ENCODE measurements around the gene KIF20A.
"Not testable (repeated sequence)": the region's sequence is repeated elsewhere in the genome, so short reads cannot be mapped to it uniquely, and the experiment has no call there.

Gene KIF20A

DNA sequence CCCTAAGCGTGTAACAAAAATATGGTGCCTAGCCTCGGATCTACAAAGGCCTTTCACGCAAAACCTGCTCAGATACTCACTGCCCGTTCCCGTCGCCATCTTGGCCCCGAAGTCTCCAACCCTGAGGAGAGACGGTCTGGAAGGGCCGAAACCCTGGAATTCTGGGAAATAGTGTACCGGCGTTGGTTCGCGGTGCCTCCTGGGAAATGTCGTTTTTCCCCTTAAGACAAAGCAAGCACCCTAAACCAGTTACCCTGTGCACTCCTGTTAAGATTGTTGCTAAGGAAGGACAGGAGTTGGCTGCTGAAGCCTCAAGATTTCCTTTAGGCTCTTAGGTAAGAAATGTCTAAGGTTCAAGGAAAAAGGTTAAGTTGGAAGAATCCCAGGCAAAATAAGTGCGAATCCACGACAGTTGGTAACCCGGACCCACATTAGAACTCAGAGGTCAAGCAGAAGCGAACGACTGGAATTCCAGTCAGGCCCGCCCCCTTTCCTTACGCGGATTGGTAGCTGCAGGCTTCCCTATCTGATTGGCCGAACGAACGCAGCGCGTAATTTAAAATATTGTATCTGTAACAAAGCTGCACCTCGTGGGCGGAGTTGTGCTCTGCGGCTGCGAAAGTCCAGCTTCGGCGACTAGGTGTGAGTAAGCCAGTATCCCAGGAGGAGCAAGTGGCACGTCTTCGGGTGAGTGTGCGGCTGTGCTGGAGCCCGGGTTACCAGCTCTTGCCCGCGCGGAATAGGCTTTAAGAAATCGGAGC, at the start of gene KIF20A, which contains the start of gene BRD8:
KIF20A (plus strand) TSS at position 597 of the 761 bp plus-strand sequence. CDS start 569 bp downstream, outside the sequence.
BRD8 (minus strand) TSS at position 115 of the 761 bp plus-strand sequence; CDS start at position 99, 16 bp downstream.
- Histone ChIP-seq H3K4me3 (ENCODE audit: low read length) (peak within 1 kb of the TSS; percentile 98), H3K27me3 (ENCODE audit: control insufficient read depth, insufficient read depth, low read length) (no peaks in the 10 kb centered on the region), H3K4me1 (ENCODE audit: control insufficient read depth, low read depth, low read length) (peaks cover 4% of the 10 kb centered on the region), H3K9me3 (ENCODE audit: control insufficient read depth, low read depth, low read length) (no peaks in the 10 kb centered on the region), H3K36me3 (ENCODE audit: control insufficient read depth, low read depth, low read length) (peaks cover 47% of the 10 kb centered on the region), H3K27ac (ENCODE audit: low read length) (peak within 1 kb of the TSS; percentile 90), H3K9ac (ENCODE audit: low read length) (peak within 1 kb of the TSS; percentile 94)

DNA sequence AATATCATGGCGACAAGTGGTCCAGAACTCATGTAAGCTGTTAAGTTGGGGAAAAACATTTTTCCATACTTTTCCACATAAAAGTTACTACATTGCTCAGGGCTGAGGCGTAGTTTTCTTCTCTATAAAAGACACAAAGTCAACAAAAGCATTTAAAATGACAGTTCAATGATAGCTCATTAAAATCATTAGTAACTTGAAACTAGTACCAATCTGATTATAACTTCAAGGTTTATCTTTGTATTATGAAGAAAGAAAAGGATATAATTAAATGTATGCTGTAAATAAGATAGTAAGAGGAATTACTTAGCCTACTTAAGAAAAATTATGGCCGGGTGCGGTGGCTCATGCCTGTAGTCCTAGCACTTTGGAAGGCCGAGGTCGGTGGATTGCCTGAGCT, 49.6 kb upstream of the KIF20A start:
- peaks cover 5% of the 10 kb centered on the region for H3K4me1 ChIP-seq (ENCODE audit: control insufficient read depth, low read depth, low read length)
- no peaks in the 10 kb centered on the region for H3K9me3 ChIP-seq (ENCODE audit: control insufficient read depth, low read depth, low read length)
- H3K4me3 ChIP-seq (ENCODE audit: low read length): no peak overlapping the region
- H3K9ac ChIP-seq (ENCODE audit: low read length): no peak overlapping the region
- no peaks in the 10 kb centered on the region for H3K36me3 ChIP-seq (ENCODE audit: control insufficient read depth, low read depth, low read length)
- no peak overlapping the region for H3K27ac ChIP-seq (ENCODE audit: low read length)
- H3K27me3 ChIP-seq (ENCODE audit: control insufficient read depth, insufficient read depth, low read length): no peaks in the 10 kb centered on the region

DNA sequence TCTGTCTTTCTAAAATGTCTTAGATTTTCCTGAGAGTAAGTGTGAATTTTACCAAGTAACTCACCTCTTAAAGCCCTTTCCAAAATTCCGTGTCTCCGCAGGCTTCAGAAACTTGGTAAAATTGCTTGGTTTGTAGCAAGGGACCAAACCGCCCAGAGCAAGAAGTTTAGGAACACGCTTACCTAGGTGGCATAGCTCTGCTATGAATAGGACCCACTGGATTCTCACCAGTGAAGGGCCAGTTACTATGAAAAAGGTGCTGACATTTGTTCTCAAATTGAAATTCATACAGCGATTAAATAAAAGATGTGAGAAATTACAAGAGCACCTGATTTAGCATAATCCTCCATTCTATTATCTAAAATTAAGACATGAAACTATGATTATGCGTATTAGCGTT, 46.4 kb upstream of the KIF20A start:
- H3K27ac ChIP-seq (ENCODE audit: low read length): no peak overlapping the region
- H3K27me3 ChIP-seq (ENCODE audit: control insufficient read depth, insufficient read depth, low read length): no peaks in the 10 kb centered on the region
- peak overlapping the region; percentile 59 for H3K4me3 ChIP-seq (ENCODE audit: low read length)
- H3K36me3 ChIP-seq (ENCODE audit: control insufficient read depth, low read depth, low read length): no peaks in the 10 kb centered on the region
- H3K4me1 ChIP-seq (ENCODE audit: control insufficient read depth, low read depth, low read length): peaks cover 5% of the 10 kb centered on the region
- no peaks in the 10 kb centered on the region for H3K9me3 ChIP-seq (ENCODE audit: control insufficient read depth, low read depth, low read length)
- H3K9ac ChIP-seq (ENCODE audit: low read length): peak overlapping the region; percentile 22

DNA sequence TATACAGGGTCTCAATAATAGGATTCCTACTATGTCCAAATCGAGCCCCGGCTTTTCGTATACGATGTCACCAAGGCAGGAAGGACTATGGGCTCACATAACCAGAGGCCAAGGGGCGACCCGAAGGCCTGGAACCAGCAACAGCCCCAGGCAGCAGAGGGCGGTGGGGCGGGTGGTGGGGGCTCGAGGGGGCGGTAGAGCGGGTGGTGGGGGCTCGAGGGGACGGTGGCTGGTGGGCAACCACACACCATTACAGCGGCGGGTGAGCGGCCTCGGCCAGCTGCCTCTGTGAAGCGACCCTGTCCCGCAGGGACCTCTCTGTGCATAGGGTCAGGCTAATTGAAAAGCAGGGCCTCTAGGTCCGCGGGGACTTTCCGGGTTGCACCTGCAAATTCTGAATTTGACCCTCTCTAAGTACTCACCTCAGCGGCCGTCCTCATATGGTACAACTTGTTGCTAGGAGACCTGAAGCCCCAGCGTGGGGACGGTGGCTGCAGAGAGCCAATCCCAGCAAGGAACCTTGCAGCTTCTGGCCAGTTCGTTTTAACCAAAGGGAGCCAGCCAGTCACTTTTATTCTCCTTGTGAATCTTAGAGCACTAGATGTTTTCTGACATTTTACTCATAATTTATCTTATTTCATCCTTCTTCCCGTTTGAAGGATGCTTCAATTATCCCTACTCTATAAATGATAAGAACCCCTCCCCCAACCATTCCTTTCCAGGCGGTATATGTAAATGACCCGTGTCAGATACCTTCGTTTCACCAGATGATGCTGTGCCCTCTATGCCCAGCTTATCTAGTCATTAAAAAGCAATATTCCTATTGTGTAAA, 39.7 kb upstream of the KIF20A start, which contains the start of gene NME5:
NME5 (minus strand) TSS at position 480 of the 832 bp plus-strand sequence. CDS start 648 bp downstream, outside the sequence.
- Histone ChIP-seq H3K27ac (ENCODE audit: low read length) (no peak within 1 kb of the TSS), H3K4me1 (ENCODE audit: control insufficient read depth, low read depth, low read length) (no peaks in the 10 kb centered on the region), H3K9ac (ENCODE audit: low read length) (no peak within 1 kb of the TSS)

DNA sequence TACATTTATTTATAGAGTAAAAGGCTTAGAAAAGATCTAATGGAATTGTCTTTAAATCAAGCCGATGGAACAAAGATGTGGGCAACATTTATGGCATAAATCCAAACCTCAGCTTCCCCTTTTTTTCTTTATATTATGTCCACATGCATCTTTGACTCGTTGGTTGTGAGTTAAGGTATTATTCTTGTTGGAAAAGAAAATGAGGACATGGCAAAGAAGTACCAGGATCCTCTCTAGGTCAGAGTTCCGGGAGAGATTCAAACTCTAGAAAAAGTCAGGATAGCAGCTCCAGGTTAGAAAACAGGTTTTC, 39.2 kb upstream of the KIF20A start:
- Histone ChIP-seq H3K9ac (ENCODE audit: low read length) (no peak overlapping the region), H3K27ac (ENCODE audit: low read length) (no peak overlapping the region), H3K9me3 (ENCODE audit: control insufficient read depth, low read depth, low read length) (no peaks in the 10 kb centered on the region), H3K4me3 (ENCODE audit: low read length) (peak overlapping the region; percentile 61), H3K36me3 (ENCODE audit: control insufficient read depth, low read depth, low read length) (no peaks in the 10 kb centered on the region), H3K27me3 (ENCODE audit: control insufficient read depth, insufficient read depth, low read length) (no peaks in the 10 kb centered on the region), H3K4me1 (ENCODE audit: control insufficient read depth, low read depth, low read length) (no peaks in the 10 kb centered on the region)

More for the DNA sequence above, 39.7 kb upstream of the KIF20A start, which contains the start of gene NME5:
- no peaks in the 10 kb centered on the region for H3K9me3 ChIP-seq (ENCODE audit: control insufficient read depth, low read depth, low read length)
- peak within 1 kb of the TSS; percentile 61 for H3K4me3 ChIP-seq (ENCODE audit: low read length)
- H3K27me3 ChIP-seq (ENCODE audit: control insufficient read depth, insufficient read depth, low read length): no peaks in the 10 kb centered on the region
- no peaks in the 10 kb centered on the region for H3K36me3 ChIP-seq (ENCODE audit: control insufficient read depth, low read depth, low read length)

DNA sequence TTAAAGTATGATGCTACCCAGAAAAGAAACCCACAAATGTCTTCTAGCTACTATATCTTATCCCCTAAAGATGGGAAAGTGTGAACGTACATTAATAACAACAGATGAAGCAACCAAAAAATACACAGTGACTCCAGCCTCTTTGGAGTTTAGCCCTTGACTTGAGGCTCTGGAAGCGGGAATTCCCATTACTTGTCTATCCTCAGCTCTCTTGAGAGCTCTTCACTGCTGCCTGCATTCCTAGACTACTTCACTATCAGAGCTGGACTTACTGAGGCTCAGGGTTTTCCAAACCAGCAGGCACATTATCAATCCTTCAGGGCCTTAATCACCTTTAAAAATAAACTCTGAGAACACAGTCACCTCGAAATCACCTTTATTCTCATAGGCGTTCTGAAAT, 38.6 kb upstream of the KIF20A start:
- H3K27ac ChIP-seq (ENCODE audit: low read length): no peak overlapping the region
- no peaks in the 10 kb centered on the region for H3K4me1 ChIP-seq (ENCODE audit: control insufficient read depth, low read depth, low read length)
- no peaks in the 10 kb centered on the region for H3K36me3 ChIP-seq (ENCODE audit: control insufficient read depth, low read depth, low read length)
- no peaks in the 10 kb centered on the region for H3K27me3 ChIP-seq (ENCODE audit: control insufficient read depth, insufficient read depth, low read length)
- no peak overlapping the region for H3K9ac ChIP-seq (ENCODE audit: low read length)
- no peak overlapping the region for H3K4me3 ChIP-seq (ENCODE audit: low read length)
- no peaks in the 10 kb centered on the region for H3K9me3 ChIP-seq (ENCODE audit: control insufficient read depth, low read depth, low read length)

DNA sequence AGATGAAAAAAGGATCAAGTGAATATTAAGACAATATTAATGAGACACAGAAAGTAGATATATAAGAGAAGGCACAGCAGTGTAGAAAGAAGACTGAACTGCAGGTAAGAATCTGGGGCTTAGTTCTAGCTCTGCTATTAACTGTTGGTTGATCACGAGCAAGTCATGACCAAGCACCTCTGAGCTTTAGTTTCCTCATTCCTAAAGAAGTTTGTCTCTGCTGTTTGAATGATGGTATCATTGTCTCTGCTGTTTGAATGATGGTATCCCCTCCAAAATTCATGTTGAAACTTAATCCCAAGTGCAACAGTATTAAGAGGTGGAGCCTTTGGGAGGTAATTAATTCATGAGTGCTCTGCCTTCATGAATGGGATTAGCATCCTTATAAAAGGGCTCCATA, 37.2 kb upstream of the KIF20A start:
- H3K27ac ChIP-seq (ENCODE audit: low read length): no peak overlapping the region
- H3K36me3 ChIP-seq (ENCODE audit: control insufficient read depth, low read depth, low read length): no peaks in the 10 kb centered on the region
- no peak overlapping the region for H3K9ac ChIP-seq (ENCODE audit: low read length)
- H3K4me1 ChIP-seq (ENCODE audit: control insufficient read depth, low read depth, low read length): no peaks in the 10 kb centered on the region
- H3K4me3 ChIP-seq (ENCODE audit: low read length): no peak overlapping the region
- H3K9me3 ChIP-seq (ENCODE audit: control insufficient read depth, low read depth, low read length): no peaks in the 10 kb centered on the region
- H3K27me3 ChIP-seq (ENCODE audit: control insufficient read depth, insufficient read depth, low read length): no peaks in the 10 kb centered on the region

DNA sequence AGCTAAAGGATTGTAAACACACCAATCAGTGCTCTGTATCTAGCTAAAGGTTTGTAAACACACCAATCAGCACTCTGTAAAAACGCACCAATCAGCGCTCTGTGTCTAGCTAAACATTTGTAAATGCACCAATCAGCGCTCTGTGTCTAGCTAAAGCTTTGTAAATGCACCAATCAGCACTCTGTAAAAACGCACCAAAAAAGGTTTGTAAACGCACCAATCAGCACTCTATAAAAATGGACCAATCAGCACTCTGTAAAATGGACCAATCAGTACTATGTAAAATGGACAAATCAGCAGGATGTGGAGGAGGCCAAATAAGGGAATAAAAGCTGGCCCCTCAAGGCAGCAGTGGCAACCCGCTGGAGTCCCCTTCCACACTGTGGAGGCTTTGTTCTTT, 35.3 kb upstream of the KIF20A start:
- H3K27ac ChIP-seq (ENCODE audit: low read length); H3K4me1 ChIP-seq (ENCODE audit: control insufficient read depth, low read depth, low read length); H3K36me3 ChIP-seq (ENCODE audit: control insufficient read depth, low read depth, low read length); H3K27me3 ChIP-seq (ENCODE audit: control insufficient read depth, insufficient read depth, low read length); H3K4me3 ChIP-seq (ENCODE audit: low read length); H3K9me3 ChIP-seq (ENCODE audit: control insufficient read depth, low read depth, low read length); H3K9ac ChIP-seq (ENCODE audit: low read length): not testable (repeated sequence)

DNA sequence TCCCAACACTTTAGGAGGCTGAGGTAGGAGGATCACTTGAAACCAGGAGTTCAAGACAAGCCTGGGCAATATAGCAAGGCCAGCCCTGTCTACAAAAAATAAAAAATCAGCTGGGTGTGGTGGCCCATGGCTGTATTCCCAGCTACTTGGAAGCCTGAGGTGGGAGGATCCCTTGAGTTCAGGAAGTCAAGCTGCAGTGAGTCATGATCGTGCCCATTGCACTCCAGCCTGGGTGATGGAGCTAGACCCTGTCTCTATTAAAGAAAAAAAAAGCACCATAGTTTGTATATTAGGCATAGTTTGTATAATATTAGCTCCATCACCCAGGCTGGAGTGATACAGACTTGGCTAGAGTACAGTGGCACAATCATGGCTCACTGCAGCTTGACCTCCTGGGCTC, 30.1 kb upstream of the KIF20A start:
- H3K4me1 ChIP-seq (ENCODE audit: control insufficient read depth, low read depth, low read length): no peaks in the 10 kb centered on the region
- H3K36me3 ChIP-seq (ENCODE audit: control insufficient read depth, low read depth, low read length): no peaks in the 10 kb centered on the region
- H3K27me3 ChIP-seq (ENCODE audit: control insufficient read depth, insufficient read depth, low read length): no peaks in the 10 kb centered on the region
- H3K4me3 ChIP-seq (ENCODE audit: low read length): no peak overlapping the region
- no peaks in the 10 kb centered on the region for H3K9me3 ChIP-seq (ENCODE audit: control insufficient read depth, low read depth, low read length)
- no peak overlapping the region for H3K9ac ChIP-seq (ENCODE audit: low read length)
- H3K27ac ChIP-seq (ENCODE audit: low read length): no peak overlapping the region

DNA sequence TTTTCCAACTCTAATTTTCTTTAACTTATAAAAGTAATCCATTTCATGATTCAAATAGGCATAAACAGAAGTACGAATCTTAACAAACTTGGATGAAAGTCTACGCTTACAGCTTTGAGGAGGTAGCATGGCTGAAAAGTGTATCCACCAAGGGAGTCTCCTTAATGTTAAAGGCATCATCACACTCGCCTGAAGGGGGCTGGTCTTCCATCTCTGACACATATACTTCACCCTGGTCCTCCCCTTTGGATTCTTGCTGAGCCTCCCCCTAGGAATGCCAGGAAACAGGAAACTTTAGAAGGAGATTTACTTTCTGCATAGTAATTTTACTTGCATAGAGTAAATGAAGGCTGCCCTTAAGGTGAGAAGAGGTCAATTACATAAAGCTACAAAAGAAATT, 29.4 kb upstream of the KIF20A start:
- Histone ChIP-seq H3K27ac (ENCODE audit: low read length) (no peak overlapping the region), H3K9me3 (ENCODE audit: control insufficient read depth, low read depth, low read length) (no peaks in the 10 kb centered on the region), H3K27me3 (ENCODE audit: control insufficient read depth, insufficient read depth, low read length) (no peaks in the 10 kb centered on the region), H3K36me3 (ENCODE audit: control insufficient read depth, low read depth, low read length) (no peaks in the 10 kb centered on the region), H3K9ac (ENCODE audit: low read length) (no peak overlapping the region), H3K4me1 (ENCODE audit: control insufficient read depth, low read depth, low read length) (no peaks in the 10 kb centered on the region), H3K4me3 (ENCODE audit: low read length) (no peak overlapping the region)

DNA sequence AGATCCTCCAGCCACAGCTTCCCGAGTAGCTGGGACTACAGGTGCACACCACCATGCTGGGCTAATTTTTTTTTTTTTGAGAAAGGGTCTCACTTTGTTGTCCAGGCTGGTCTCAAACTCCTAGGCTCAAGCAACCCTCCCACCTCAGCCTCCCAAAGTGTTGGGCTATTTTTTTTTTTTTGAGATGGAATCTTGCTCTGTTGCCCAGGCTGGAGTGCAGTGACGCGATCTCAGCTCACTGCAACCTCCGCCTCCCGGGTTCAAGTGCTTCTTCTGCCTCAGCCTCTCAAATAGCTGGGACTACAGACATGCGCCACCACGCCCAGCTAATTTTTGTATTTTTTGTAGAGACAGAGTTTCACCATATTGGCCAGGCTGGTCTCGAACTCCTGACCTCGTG, 22.9 kb upstream of the KIF20A start:
- H3K4me3 ChIP-seq (ENCODE audit: low read length); H3K27me3 ChIP-seq (ENCODE audit: control insufficient read depth, insufficient read depth, low read length); H3K9ac ChIP-seq (ENCODE audit: low read length); H3K9me3 ChIP-seq (ENCODE audit: control insufficient read depth, low read depth, low read length); H3K27ac ChIP-seq (ENCODE audit: low read length); H3K4me1 ChIP-seq (ENCODE audit: control insufficient read depth, low read depth, low read length): not testable (repeated sequence)
- H3K36me3 ChIP-seq (ENCODE audit: control insufficient read depth, low read depth, low read length): peaks cover 45% of the 10 kb centered on the region
